ENCODE results near the gene DND1. TPM values are rescaled to one million over a fixed set of nuclear protein-coding genes. Genes with fewer than 3 reads are reported as not detected.
A peak's percentile ranks its signal among the peaks of the same experiment; 100 is the strongest.
"Not testable (repeated sequence)": the region's sequence is repeated elsewhere in the genome, so short reads cannot be mapped to it uniquely, and the experiment has no call there.

DND1 gene
- total RNA-seq, 1 donor = not detected

DNA sequence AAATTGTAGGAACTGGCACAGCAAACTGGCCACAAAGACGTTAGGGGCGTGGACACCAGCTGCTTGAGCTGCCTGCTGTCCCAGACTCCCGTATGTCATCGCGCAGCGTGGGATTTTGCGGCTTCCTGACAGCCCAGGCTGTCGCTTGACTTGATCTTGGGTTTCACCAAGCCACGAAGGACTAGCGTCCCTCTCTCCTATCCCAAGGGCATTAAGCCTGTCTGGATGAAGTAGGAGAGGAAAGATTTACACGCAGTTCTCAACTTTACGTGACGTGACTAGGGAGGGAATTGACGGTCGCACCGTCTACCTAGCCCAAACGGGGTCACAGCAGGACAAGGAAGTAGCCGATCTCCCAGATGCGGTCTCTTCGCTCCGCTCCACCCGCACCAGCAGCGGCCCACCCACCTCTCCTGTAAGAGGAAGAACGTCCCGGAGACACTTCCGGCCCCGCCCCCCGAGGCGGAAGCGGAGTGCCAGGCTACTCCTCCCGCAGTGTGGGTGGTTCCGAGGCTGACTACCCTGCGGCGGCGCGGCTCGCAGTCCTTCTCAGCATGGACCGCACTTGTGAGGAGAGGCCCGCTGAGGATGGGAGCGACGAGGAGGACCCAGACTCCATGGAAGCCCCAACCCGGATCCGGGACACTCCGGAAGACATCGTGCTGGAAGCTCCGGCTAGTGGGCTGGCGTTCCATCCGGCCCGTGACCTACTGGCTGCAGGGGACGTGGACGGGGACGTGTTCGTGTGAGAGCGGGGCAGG lies 8.8 kb downstream of the DND1 start, which contains the start of gene WDR55:
Gene WDR55 (plus strand): TSS at position 546 of the 761 bp plus-strand sequence. CDS start 9 bp downstream, at position 555.
- DNase-seq (ENCODE audit: low read depth) = peak; percentile 94
- TF ChIP-seq, protein P1, sequence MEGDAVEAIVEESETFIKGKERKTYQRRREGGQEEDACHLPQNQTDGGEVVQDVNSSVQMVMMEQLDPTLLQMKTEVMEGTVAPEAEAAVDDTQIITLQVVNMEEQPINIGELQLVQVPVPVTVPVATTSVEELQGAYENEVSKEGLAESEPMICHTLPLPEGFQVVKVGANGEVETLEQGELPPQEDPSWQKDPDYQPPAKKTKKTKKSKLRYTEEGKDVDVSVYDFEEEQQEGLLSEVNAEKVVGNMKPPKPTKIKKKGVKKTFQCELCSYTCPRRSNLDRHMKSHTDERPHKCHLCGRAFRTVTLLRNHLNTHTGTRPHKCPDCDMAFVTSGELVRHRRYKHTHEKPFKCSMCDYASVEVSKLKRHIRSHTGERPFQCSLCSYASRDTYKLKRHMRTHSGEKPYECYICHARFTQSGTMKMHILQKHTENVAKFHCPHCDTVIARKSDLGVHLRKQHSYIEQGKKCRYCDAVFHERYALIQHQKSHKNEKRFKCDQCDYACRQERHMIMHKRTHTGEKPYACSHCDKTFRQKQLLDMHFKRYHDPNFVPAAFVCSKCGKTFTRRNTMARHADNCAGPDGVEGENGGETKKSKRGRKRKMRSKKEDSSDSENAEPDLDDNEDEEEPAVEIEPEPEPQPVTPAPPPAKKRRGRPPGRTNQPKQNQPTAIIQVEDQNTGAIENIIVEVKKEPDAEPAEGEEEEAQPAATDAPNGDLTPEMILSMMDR (IDR thresholded peaks at IDR 0.05; ENCODE audit: insufficient read depth, low read depth, low read length) = no peak
- peak within 1 kb of the TSS; percentile 88 for H3K4me3 ChIP-seq (ENCODE audit: low read depth, low read length)

DNA sequence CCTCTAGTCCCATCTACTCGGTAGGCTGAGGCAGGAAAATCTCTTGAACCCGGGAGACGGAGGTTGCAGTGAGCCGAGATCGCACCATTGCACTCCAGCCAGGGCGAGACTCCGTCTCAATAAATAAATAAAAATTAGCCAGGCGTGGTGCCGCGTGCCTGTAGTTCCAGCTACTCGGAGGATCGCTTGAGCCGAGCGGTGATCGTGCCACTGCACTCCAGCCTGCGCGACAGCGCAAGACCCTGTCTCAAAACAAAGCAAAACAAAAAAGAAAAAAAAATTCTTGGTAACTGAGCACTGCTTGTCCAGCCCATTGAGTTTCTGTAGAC lies 9.4 kb downstream of the DND1 start:
- peak overlapping the region; percentile 88 for H3K4me3 ChIP-seq (ENCODE audit: low read depth, low read length)
- TF ChIP-seq, protein P1 (IDR thresholded peaks at IDR 0.05; ENCODE audit: insufficient read depth, low read depth, low read length) = no peak
- no peak for DNase-seq (ENCODE audit: low read depth)

DNA sequence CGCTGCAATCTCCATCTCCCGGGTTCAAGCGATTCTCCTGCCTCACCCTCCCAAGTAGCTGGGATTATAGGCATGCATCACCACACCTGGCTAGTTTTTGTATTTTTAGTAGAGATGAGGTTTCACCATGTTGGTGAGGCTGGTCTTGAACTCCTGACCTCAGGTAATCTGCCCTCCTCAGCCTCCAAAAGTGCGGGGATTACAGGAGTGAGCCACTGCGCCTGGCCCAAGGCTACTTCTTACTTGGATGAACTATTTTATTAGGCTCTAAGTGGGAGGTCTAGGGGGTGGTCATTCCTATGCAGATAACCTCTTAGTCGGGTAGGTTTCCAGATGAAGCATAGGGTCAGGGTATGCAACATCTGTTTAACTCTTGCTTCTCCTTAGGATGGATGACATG lies 13.0 kb downstream of the DND1 start:
- not testable (repeated sequence) for DNase-seq (ENCODE audit: low read depth)

GRCh38 chr5:140658870-140659269 lies 14.5 kb downstream of the DND1 start:
- no peak overlapping the region for H3K4me3 ChIP-seq (ENCODE audit: low read depth, low read length)
- DNase-seq (ENCODE audit: low read depth) = no peak
- TF ChIP-seq, protein P1 (IDR thresholded peaks at IDR 0.05; ENCODE audit: insufficient read depth, low read depth, low read length) = no peak

More for the DNA sequence above, 13.0 kb downstream of the DND1 start:
- H3K4me3 ChIP-seq (ENCODE audit: low read depth, low read length) = not testable (repeated sequence)

DNA sequence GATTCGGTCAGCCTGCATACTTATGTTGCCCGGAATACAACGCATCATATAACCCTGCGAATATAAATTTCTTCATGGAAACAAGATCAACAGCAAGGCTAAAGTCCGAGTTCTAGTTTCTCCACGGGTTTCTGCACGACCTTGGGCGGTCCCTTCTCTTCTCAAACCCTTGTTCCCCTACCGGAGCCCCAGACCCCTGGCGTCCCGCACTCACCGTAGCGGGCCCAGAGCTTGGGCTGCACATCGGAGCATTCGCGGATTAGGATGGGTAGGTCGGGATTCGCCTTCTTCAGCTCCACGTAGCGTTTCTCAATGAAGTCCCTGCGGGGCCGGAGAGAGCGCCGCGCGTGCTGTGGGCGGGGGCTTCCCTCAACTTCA lies 26.3 kb downstream of the DND1 start:
- no peak for DNase-seq (ENCODE audit: low read depth)
- TF ChIP-seq, protein P1 (IDR thresholded peaks at IDR 0.05; ENCODE audit: insufficient read depth, low read depth, low read length) = no peak
- peak overlapping the region; percentile 85 for H3K4me3 ChIP-seq (ENCODE audit: low read depth, low read length)

- peak; percentile 63 for DNase-seq (ENCODE audit: low read depth)
- H3K4me3 ChIP-seq (ENCODE audit: low read depth, low read length) = no peak overlapping the region
- TF ChIP-seq, protein P1 (IDR thresholded peaks at IDR 0.05; ENCODE audit: insufficient read depth, low read depth, low read length) = no peak
Measured at GRCh38 chr5:140642718-140643117, 30.7 kb downstream of the DND1 start.

DNA sequence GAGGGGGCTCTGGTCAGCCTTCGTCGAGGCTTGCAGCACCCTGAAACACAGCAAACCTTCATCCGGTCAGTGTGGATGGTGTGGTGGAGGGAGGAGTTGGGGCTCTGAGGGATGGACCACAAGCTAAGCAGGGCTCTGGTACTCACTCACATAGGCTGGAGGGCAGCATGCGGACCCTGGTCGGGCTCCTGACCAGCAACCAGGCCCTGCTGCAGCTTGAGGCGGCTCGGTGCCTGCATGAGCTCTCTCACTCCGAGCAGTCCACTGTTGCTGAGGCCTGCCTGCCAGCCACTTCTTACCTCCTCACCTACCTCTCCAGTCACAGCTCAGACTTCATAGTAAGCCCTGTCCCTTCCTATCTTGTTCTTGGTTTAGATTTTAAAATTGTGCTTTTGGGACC lies 31.7 kb downstream of the DND1 start:
- H3K4me3 ChIP-seq (ENCODE audit: low read depth, low read length) = no peak overlapping the region
- TF ChIP-seq, protein P1 (IDR thresholded peaks at IDR 0.05; ENCODE audit: insufficient read depth, low read depth, low read length) = no peak
- DNase-seq (ENCODE audit: low read depth) = no peak

All from fibroblast of villous mesenchyme (primary cell).